Astrocyte (in vitro differentiated cells and primary cell): Measurements from ENCODE around the gene CDKAL1.

ENCODE experiments used
- CTCF ChIP-seq: IDR thresholded peaks from 2 replicates; pipeline ENCODE4 v1.5.1; 2011; ENCODE audit warnings: low read depth, mild to moderate bottlenecking, inconsistent platforms, low read length, moderate library complexity; ENCODE audit not compliant: insufficient read depth
- EZH2 ChIP-seq: IDR thresholded peaks from 2 replicates; pipeline ENCODE4 v1.6.1; 2012; ENCODE audit warnings: mild to moderate bottlenecking, low read length, inconsistent platforms; ENCODE audit not compliant: insufficient read depth

DNA sequence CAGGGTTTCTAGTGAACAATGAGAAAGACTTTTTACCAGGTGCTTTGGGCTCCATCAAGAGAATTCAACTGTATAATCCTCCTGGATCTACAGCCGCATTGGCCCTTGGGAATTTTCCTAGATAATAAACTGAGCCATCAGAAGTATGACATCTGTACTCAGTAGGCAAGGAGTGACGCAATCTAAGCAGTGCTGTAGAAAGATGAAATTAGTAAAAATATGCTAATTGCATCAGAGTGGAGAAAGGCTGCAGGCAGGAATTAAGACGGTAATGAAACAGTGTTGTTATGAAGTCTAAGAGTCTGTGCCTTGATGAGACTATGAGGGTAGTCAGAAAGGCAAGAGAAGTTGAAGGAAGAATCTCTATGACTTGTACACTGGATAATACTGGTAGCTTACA is 551.4 kb downstream of the CDKAL1 start:
- TF ChIP-seq CTCF (no peak), EZH2 (no peak)
